Measurements from ENCODE around the gene MUC13.

GRCh38 chr3:124964387-124964786 lies 29.8 kb upstream of the MUC13 start:
- TF ChIP-seq POLR2A (IDR thresholded peaks at IDR 0.05), result no peak
- TF ChIP-seq, protein P1, sequence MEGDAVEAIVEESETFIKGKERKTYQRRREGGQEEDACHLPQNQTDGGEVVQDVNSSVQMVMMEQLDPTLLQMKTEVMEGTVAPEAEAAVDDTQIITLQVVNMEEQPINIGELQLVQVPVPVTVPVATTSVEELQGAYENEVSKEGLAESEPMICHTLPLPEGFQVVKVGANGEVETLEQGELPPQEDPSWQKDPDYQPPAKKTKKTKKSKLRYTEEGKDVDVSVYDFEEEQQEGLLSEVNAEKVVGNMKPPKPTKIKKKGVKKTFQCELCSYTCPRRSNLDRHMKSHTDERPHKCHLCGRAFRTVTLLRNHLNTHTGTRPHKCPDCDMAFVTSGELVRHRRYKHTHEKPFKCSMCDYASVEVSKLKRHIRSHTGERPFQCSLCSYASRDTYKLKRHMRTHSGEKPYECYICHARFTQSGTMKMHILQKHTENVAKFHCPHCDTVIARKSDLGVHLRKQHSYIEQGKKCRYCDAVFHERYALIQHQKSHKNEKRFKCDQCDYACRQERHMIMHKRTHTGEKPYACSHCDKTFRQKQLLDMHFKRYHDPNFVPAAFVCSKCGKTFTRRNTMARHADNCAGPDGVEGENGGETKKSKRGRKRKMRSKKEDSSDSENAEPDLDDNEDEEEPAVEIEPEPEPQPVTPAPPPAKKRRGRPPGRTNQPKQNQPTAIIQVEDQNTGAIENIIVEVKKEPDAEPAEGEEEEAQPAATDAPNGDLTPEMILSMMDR (IDR thresholded peaks at IDR 0.05), result no peak

Data from body of pancreas (tissue), 4 donors.